Panc1 (cell line): ENCODE measurements around the gene IGSF21. TPM values are rescaled to one million over a fixed set of nuclear protein-coding genes. Genes with fewer than 3 reads are reported as not detected.

ENCODE experiments used
- ATAC-seq: fragments of 200-7000 bp; cut with Tn5 transposase; 2 replicates; pipeline ENCODE4 v1.9.1; 2020; ENCODE audit warnings: mild to moderate bottlenecking, moderate library complexity
- BruUV-seq: library from RNA; stranded (reverse); fragments of 400-500 nt; replicated peaks from 2 replicates; lab custom pipeline; 2021; lab: Mats Ljungman, UMichigan
- CTCF ChIA-PET: fragments of 300-600 bp; sonication (Branson Sonifier 250); formaldehyde crosslinking; loops from one replicate; lab custom pipeline; 2022; ENCODE audit warnings: antibody characterized with exemption; lab: Charles Lee
- POLR2A ChIA-PET: fragments of 300-600 bp; sonication (Branson Sonifier 250); formaldehyde crosslinking; loops from one replicate; lab custom pipeline; 2022; ENCODE audit warnings: antibody characterized with exemption; lab: Charles Lee
- DNase-seq: peaks from one replicate; pipeline ENCODE4 v3.0.0-alpha.2; 2010; ENCODE audit warnings: low read depth, low spot score
- H3K27ac ChIP-seq: 2 replicates; pipeline ENCODE4 v1.5.1; 2011; ENCODE audit warnings: mild to moderate bottlenecking, low read length, inconsistent platforms
- H3K27me3 ChIP-seq: fragments of 200-500 bp; sonication (Bioruptor generic); 2 replicates; pipeline ENCODE4 v1.6.0; 2014; ENCODE audit warnings: low read length, inconsistent platforms; ENCODE audit not compliant: control insufficient read depth, insufficient read depth
- H3K36me3 ChIP-seq: fragments of 200-500 bp; sonication (Bioruptor generic); 2 replicates; pipeline ENCODE4 v1.5.1; 2014; ENCODE audit warnings: inconsistent platforms, mild to moderate bottlenecking, low read length, moderate library complexity; ENCODE audit not compliant: control insufficient read depth, insufficient read depth
- H3K4me1 ChIP-seq: 2 replicates; pipeline ENCODE4 v1.5.1; 2011; ENCODE audit warnings: inconsistent platforms, mild to moderate bottlenecking, low read length, moderate library complexity; ENCODE audit not compliant: control insufficient read depth, insufficient read depth
- H3K4me3 ChIP-seq, 2 experiments: 2 replicates each; pipeline ENCODE4 v1.5.1; 2011 to 2012; ENCODE audit warnings: low read depth in 2 of 2, low read length in 2 of 2, mild to moderate bottlenecking in 2 of 2, inconsistent platforms in 1 of 2, moderate library complexity in 1 of 2
- H3K9me3 ChIP-seq: fragments of 200-500 bp; sonication (Bioruptor generic); 2 replicates; pipeline ENCODE4 v1.5.1; 2014; ENCODE audit warnings: low read depth, mild to moderate bottlenecking, inconsistent platforms, low read length, moderate library complexity; ENCODE audit not compliant: control insufficient read depth, insufficient read depth
- CTCF ChIP-seq: fragments of 450-650 bp; IDR thresholded peaks from 2 replicates; pipeline ENCODE4 v1.5.1; 2017; ENCODE audit warnings: mild to moderate bottlenecking
- POLR2AphosphoS5 ChIP-seq: IDR thresholded peaks from 2 replicates; pipeline ENCODE4 v1.6.1; 2012; ENCODE audit warnings: mild to moderate bottlenecking, low read depth, low read length, moderate library complexity
- SIN3A ChIP-seq: IDR thresholded peaks from 2 replicates; pipeline ENCODE4 v1.6.1; 2012; ENCODE audit warnings: low read depth, mild to moderate bottlenecking, low read length, moderate library complexity, borderline replicate concordance; ENCODE audit not compliant: insufficient read depth
- TCF7L2 ChIP-seq: IDR thresholded peaks from 2 replicates; pipeline ENCODE4 v1.6.1; 2011; ENCODE audit warnings: mild to moderate bottlenecking, low read depth, low read length, inconsistent platforms
- in situ Hi-C: cut with HindIII; loops from 2 replicates; pipeline ENCODE4 v1.10.0; 2016; ENCODE audit warnings: low sequenced_read_pairs, low pct_unique_long_range_greater_than_20kb
- intact Hi-C: fragments of 100-400 bp; cut with micrococcal nuclease; formaldehyde crosslinking; loops from one replicate; pipeline ENCODE4 v1.10.0; 2022; ENCODE audit not compliant: unreplicated experiment
- total RNA-seq: library from RNA; stranded (reverse); gene quantifications from one replicate; pipeline ENCODE4 v1.2.1, GENCODE V29; 2021; ENCODE audit not compliant: unreplicated experiment
- TF ChIP-seq, protein P1 (sequence below), 2 experiments: IDR thresholded peaks; 2 replicates each; pipeline ENCODE4 v1.6.1; 2011 to 2012; ENCODE audit warnings: low read depth in 2 of 2, control low read depth in 1 of 2, low read length in 1 of 2, mild to moderate bottlenecking in 1 of 2, moderate library complexity in 1 of 2; ENCODE audit not compliant: insufficient read depth in 1 of 2

IGSF21 gene
- total RNA-seq, 1 experiment from 2014 or later = not detected

GRCh38 chr1:18344755-18345154 is 237.2 kb downstream of the IGSF21 start:
- intact Hi-C loops = no loop called here
- Histone ChIP-seq H3K4me3 (no peak overlapping the region), H3K27ac (no peak overlapping the region), H3K4me1 (no peaks in the 10 kb centered on the region), H3K9me3 (no peaks in the 10 kb centered on the region), H3K27me3 (peaks cover 2% of the 10 kb centered on the region; the same call in 1 of the 2 replicates), H3K36me3 (no peaks in the 10 kb centered on the region)
- in situ Hi-C loops = no loop called here
- DNase-seq (no peak), ATAC-seq (peak; percentile 51; the same call in 1 of the 2 replicates)
- no TSS peak for BruUV-seq
- ChIA-PET POLR2A (no interaction called here), CTCF (no interaction called here)
- no peak for TF ChIP-seq SIN3A
- no peak for TF ChIP-seq POLR2AphosphoS5
- no peak for TF ChIP-seq CTCF
- no peak for TF ChIP-seq TCF7L2
- TF ChIP-seq, protein P1, sequence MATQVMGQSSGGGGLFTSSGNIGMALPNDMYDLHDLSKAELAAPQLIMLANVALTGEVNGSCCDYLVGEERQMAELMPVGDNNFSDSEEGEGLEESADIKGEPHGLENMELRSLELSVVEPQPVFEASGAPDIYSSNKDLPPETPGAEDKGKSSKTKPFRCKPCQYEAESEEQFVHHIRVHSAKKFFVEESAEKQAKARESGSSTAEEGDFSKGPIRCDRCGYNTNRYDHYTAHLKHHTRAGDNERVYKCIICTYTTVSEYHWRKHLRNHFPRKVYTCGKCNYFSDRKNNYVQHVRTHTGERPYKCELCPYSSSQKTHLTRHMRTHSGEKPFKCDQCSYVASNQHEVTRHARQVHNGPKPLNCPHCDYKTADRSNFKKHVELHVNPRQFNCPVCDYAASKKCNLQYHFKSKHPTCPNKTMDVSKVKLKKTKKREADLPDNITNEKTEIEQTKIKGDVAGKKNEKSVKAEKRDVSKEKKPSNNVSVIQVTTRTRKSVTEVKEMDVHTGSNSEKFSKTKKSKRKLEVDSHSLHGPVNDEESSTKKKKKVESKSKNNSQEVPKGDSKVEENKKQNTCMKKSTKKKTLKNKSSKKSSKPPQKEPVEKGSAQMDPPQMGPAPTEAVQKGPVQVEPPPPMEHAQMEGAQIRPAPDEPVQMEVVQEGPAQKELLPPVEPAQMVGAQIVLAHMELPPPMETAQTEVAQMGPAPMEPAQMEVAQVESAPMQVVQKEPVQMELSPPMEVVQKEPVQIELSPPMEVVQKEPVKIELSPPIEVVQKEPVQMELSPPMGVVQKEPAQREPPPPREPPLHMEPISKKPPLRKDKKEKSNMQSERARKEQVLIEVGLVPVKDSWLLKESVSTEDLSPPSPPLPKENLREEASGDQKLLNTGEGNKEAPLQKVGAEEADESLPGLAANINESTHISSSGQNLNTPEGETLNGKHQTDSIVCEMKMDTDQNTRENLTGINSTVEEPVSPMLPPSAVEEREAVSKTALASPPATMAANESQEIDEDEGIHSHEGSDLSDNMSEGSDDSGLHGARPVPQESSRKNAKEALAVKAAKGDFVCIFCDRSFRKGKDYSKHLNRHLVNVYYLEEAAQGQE (IDR thresholded peaks at IDR 0.05; ENCODE audit: insufficient read depth in 1 of 2, low read depth in 2 of 2, low read length in 1 of 2) = no peak

DNA sequence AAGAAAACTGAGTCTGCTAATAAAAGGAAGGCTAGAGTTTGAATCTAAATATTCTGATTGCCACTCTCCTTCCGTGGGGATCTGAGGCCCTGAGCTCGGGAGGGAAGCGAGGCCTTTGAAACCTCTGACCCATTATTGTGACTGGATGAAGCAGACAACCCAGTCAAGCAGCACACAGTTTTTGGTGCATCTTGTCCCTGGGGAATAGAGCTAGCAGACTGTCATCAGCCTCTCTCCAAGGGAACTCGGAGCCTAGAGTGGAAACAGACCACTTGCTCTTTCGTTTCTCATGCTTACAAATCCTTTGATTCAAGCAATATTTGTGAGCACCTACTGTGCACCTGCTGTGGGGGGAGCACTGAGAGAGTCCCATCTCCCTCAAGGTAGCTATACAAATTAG is 240.0 kb downstream of the IGSF21 start:
- POLR2A ChIA-PET = no interaction called here

More for the DNA sequence above, 240.0 kb downstream of the IGSF21 start:
- TF ChIP-seq, protein P1 (IDR thresholded peaks at IDR 0.05; ENCODE audit: insufficient read depth in 1 of 2, low read depth in 2 of 2, low read length in 1 of 2) = no peak
- no peak for TF ChIP-seq CTCF
- TF ChIP-seq TCF7L2 = no peak
- no peak for TF ChIP-seq SIN3A
- TF ChIP-seq POLR2AphosphoS5 = no peak
- no peaks in the 10 kb centered on the region for H3K4me1 ChIP-seq
- H3K36me3 ChIP-seq = no peaks in the 10 kb centered on the region
- H3K4me3 ChIP-seq = no peak overlapping the region
- no peak for DNase-seq
- intact Hi-C loops (no loop called here), in situ Hi-C loops (no loop called here)
- CTCF ChIA-PET = interaction anchor here (0.6 to 0.8 kb wide), 2 partner anchors 187 to 234 kb away, joined by 3 to 6 read pairs; no protein-coding TSS in a partner anchor
- no peak overlapping the region for H3K27ac ChIP-seq
- no TSS peak for BruUV-seq
- no peak for ATAC-seq
- H3K27me3 ChIP-seq = no peaks in the 10 kb centered on the region
- H3K9me3 ChIP-seq = no peaks in the 10 kb centered on the region
